Stimulated activated CD4-positive, alpha-beta T cell treated with anti-CD3 and anti-CD28 coated beads, Interleukin-12 subunit alpha, Interleukin-12 subunit beta, amount 100 ng/mL, for 48 hours (primary cell): ENCODE results near the gene NSUN2.

ENCODE experiments used
- DNase-seq, 3 donors: peaks; one replicate each; pipeline ENCODE4 v3.0.0-alpha.2; 2020; ENCODE audit warnings: low read depth in 2 of 3, low spot score in 1 of 3

The NSUN2 gene

DNA sequence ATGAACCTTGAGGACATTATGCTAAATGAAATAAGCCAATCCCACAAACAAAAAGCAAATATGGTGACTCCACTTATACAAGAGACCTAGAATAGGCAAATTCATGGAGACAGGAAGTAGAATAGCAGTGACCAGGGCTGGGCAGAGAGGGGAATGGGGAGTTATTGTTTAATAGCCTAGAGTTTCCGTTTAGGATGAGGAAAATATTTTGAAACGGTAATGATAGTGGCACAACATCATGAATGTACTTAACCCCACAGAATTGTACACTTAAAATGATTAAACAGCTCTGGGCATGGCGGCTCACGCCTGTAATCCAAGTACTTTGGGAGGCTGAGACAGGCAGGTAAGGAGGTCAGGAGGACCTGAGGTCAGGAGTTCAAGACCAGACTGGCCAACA, 65.8 kb downstream of the NSUN2 start:
- no peak for DNase-seq

DNA sequence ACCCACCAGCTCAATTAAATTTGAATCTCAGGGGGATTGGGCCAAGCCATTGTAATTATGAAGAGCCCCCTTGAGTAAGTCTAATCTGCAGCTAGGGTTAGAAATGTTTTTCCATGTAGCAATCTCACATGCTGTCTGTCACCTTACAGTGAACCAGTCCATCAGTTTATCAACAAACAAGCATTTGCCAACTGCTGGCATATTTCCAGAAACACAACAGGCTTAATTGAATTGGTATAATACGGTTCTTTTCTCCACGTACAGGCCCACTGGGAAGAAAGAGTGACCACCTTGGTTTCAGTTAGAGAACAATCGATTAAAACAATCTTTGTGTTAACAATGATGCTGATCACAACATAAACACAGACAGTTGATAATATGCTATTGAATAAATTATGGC, 67.4 kb downstream of the NSUN2 start:
- no peak for DNase-seq

DNA sequence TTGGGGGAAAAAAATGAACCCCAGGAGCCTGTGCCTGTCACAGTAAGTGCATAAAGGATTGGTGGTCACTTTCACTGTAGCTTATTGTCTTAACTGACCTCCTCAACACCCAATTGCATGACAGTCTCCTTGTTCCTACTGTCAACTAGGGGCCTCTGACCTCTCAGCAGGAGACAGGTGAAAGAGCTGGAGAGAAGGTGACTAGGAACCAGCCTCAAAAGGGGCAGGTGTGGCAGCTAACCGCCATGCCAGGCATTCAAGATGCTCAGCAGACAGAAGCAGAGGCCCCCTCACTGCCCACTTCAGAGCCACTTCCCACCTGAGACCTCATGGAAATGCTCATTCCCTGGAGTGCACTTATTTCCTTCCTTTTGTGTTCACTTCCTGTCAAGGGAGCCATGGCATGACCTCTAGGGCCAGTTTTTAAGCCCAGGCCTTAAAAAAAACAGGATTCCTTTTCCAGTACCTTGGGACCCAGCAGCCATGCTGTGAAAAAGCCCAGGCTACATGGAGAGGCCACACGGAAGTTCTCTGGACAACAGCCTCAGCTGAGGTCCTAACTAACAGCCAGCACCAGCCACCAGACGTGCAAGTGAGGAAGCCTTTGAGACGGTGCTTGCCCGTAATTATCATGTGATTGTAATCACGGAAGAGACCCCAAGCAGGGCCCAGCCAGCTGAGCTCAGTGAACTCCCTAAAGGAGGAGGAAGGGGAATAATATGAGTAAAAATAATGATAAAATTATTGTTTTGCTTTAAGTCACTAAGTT, 74.9 kb downstream of the NSUN2 start:
- no peak for DNase-seq

DNA sequence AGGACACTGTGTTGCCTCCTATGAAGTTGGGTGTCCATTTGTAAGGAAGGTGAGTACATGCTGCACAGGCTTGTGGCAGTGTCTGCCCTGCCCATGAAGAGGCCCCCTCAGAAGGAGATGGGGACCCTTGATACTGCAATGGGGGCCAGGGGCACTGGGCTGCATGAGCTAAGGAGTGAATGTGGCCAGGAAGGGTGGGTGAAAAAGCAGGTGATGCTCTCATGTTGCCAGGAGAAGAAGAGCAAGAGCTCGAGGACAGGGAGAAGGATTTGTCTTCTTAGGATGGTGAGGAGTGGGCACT, 76.1 kb downstream of the NSUN2 start:
- no peak for DNase-seq

DNA sequence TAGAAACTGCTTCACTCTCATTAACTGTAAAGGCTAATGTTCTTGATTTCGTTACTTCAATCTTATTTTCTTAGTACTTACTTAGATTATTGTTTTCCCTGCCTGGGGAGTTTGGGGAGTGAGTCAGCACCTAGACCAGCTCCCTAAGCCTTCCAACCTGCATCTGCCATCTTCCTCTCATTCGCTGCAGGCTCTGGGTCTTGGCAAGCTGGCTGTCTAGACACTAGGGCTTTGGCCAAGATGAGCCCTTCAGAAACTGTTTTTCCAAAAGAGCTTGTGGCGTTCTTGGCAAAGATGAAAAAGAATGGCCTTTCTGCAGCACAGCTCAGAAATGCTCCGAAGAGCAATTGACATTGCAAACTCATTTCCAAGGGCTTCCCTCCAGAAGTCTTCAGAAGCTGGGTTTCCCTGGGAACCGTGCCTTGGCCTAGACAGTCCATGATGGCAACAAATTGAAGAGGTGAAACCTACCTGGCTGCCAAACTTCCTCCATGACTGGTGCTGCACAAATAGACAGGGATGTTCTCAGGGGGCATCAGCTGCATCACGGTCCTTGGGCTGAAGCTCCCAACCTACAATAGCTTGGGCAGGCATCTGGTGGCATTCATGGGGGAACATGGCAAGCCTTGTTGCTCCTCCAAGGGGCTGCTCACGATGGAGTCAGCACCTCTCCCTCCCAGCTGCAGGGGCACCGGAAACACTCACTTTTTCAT, 76.6 kb downstream of the NSUN2 start:
- no peak for DNase-seq

DNA sequence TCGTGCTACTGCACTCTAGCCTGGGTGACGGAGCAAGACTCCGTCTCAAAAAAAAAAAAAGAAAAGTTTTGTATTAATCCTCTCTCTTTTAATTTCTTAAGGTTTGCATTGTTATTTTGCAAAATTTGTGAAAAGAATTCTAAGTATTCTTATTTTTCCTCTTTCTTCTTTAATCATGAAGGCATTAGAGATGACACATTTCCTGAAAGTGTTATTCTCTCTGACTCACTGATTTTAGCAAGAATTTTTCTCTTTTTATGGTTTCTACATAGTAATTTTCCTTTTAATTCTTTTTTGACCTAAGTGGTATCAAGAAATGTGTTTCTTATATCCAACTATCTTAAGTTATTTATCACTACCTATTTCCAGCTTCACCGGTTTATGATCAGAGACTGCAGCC, 78.0 kb downstream of the NSUN2 start:
- no peak for DNase-seq

DNA sequence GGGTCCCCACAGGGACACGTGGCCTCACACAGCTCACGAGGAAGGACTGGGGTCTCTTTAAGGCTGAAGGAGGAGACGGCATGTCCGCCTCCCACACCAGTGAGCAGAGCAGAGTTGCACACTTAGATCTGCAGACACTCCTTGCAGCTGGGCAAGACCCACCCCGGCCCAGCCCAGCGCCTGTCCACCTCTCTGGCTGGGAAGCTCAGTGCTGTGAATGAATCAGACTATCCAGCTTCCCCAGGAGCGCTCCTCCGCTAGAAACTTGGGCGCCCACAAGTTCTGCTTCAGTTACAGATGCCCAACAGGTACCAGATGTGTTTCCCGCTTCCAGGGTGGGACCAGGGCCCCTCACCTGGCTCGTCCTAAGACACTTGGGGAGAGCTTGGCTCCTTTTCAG, 78.9 kb downstream of the NSUN2 start:
- no peak for DNase-seq

DNA sequence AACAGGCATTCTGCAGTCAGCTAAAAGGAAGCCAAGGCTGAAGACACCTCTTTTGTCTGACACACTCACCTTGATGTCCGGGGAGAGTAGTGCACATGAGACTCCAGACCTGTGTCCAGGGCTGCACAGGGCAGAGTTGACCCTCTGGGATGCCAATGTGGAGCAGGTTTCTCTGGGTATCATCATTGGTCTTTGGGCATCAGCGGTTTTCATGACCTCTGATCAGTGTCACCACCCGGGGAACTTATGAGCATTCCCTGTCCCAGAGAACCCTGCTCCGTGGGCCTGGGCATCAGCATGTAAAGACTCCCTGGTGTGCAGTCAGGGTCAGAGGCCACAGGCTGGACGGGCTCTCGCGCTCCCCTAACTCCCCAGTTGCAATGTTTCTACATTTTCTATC, 80.2 kb downstream of the NSUN2 start:
- DNase-seq: no peak

DNA sequence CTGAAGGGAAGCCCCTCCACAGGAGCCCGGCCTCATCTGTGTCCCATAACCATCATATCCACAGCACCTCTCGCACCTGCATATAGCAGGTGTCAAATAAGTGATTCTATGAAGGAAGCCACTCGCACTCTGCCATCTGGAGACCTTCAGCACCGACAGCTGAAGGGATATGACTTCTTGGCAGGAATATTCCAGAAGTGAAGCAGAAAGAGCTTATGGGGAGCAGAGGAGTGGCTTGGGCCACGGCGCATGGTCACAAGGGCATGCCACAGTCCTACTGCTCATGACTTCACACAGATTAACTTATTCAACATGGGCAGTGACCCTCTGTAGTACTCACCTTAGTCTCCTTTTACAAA, 80.9 kb downstream of the NSUN2 start:
- no peak for DNase-seq

DNA sequence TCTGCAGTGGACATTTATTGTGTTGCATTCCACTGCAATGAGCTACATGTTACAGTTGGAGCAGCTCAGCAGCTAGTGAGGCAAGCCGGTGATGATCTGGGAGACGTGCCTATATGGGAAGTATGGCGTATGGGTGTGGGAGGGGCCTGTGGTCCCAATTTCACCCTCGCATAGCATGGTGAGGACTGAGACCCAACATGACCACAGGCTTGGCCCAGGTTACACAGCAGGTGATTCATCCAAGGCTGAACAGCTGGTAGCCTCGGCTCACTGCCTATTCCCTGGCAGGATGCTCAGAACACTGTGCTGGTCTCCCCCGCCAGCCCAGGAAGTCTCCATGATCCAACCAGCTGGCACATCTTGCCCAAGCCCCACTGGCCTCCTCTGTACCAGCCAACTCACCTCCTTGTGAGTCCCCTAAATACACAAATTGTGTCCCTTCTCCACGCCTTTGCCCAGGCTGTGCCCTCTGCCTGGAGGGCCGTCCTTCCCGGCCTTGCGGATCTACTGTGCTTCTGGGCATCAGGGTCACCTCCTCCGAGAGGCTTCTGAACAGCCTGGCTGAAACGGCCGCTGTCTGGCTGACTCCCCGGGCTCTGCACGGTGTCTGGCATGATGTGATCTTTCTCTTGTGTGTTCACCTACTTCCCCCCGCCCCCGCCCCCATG, 81.4 kb downstream of the NSUN2 start:
- no peak for DNase-seq

DNA sequence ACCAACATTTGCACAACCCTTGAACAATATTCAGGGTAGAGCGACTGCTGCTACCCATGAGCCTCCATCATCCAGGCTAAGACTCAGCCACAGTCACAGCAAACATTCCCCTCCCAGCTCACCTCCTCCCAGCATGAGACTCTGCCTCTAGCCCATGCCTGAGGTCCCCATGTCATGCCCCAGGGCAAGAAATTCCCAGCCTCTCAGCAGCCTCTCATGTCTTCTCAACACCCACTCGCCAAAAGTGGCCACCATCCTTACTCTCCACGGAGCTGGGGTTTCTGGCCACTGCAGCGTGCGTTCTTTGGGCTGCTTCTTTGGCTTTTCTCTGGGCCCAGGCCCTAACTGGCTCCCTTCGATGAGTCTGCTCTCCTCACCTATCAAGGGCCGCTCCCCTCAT, 82.2 kb downstream of the NSUN2 start:
- no peak for DNase-seq
